SK-N-SH (cell line): ENCODE measurements around the gene SPTB. TPM values are rescaled to one million over a fixed set of nuclear protein-coding genes. Genes with fewer than 3 reads are reported as not detected.

ENCODE experiments used
- CTCF ChIA-PET: fragments of 300-600, 350-600 bp; formaldehyde crosslinking; extraction: SDS; loops from one replicate; lab custom pipeline; 2021; lab: Yijun Ruan, JAX
- POLR2A ChIA-PET: fragments of 350-600 bp; sonication (Branson Sonifier 250); formaldehyde crosslinking; extraction: SDS; loops from one replicate; lab custom pipeline; 2020; ENCODE audit warnings: antibody characterized with exemption, inconsistent platforms; lab: Yijun Ruan, JAX
- DNase-seq: peaks from one replicate; pipeline ENCODE4 v3.0.0; 2012
- H2AFZ ChIP-seq: fragments of 200-600 bp; sonication (generic); 2 replicates; pipeline ENCODE4 v1.8.1; 2016; ENCODE audit warnings: antibody characterized with exemption, mild to moderate bottlenecking, low read depth
- H3F3A ChIP-seq: fragments of 200-600 bp; sonication (generic); replicated peaks from 2 replicates; pipeline ENCODE3; 2016; ENCODE audit warnings: antibody characterized with exemption, mild to moderate bottlenecking; ENCODE audit not compliant: insufficient read depth
- H3K27ac ChIP-seq, 2 experiments: fragments of 200-500 bp in 1 of 2; fragments of 200-600 bp in 1 of 2; sonication (Bioruptor generic) in 1 of 2; sonication (generic), shearing (Covaris generic) in 1 of 2; 2 replicates each; pipeline versions ENCODE4 v1.5.1 to v1.6.1; 2014 to 2016; ENCODE audit warnings: low read depth in 2 of 2, inconsistent platforms in 1 of 2, low read length in 1 of 2, mild to moderate bottlenecking in 1 of 2, mixed read lengths in 1 of 2
- H3K27me3 ChIP-seq: fragments of 200-600 bp; sonication (generic), shearing (Covaris generic); 2 replicates; pipeline ENCODE4 v1.6.1; 2016; ENCODE audit warnings: mixed run types; ENCODE audit not compliant: insufficient read depth
- H3K36me3 ChIP-seq, 2 experiments: fragments of 200-500 bp in 1 of 2; fragments of 200-600 bp in 1 of 2; sonication (Bioruptor generic) in 1 of 2; sonication (generic) in 1 of 2; replicated peaks in 1 of 2; 2 replicates each; pipeline versions ENCODE3 to v1.5.1; 2014 to 2016; ENCODE audit warnings: low read length in 1 of 2, mild to moderate bottlenecking in 1 of 2; ENCODE audit not compliant: insufficient read depth in 2 of 2, control insufficient read depth in 1 of 2
- H3K4me1 ChIP-seq, 2 experiments: fragments of 200-500 bp in 1 of 2; fragments of 200-600 bp in 1 of 2; sonication (Bioruptor generic) in 1 of 2; sonication (generic), shearing (Covaris generic) in 1 of 2; 2 replicates each; pipeline versions ENCODE4 v1.5.1 to v1.6.1; 2014 to 2016; ENCODE audit warnings: low read depth in 1 of 2, low read length in 1 of 2, mixed run types in 1 of 2; ENCODE audit not compliant: insufficient read depth in 2 of 2, control insufficient read depth in 1 of 2
- H3K4me2 ChIP-seq: fragments of 200-600 bp; sonication (generic), shearing (Covaris generic); 2 replicates; pipeline ENCODE4 v1.6.1; 2017; ENCODE audit warnings: mixed run types
- H3K4me3 ChIP-seq, 2 experiments: fragments of 200-500 bp in 1 of 2; fragments of 200-600 bp in 1 of 2; sonication (Bioruptor generic) in 1 of 2; sonication (generic), shearing (Covaris generic) in 1 of 2; 2 replicates each; pipeline versions ENCODE4 v1.5.1 to v1.8.1; 2014 to 2016; ENCODE audit warnings: low read depth in 2 of 2, inconsistent platforms in 1 of 2, low read length in 1 of 2, mild to moderate bottlenecking in 1 of 2, mixed read lengths in 1 of 2, moderate library complexity in 1 of 2
- H3K79me2 ChIP-seq: fragments of 200-600 bp; sonication (generic); 2 replicates; pipeline ENCODE4 v1.8.1; 2017; ENCODE audit warnings: mild to moderate bottlenecking; ENCODE audit not compliant: insufficient read depth
- H3K9ac ChIP-seq: fragments of 200-600 bp; sonication (generic); 2 replicates; pipeline ENCODE4 v1.6.1; 2017; ENCODE audit warnings: mixed run types
- H3K9me2 ChIP-seq: fragments of 200-600 bp; sonication (generic); 2 replicates; pipeline ENCODE4 v1.6.1; 2017; ENCODE audit warnings: mixed run types
- H3K9me3 ChIP-seq: fragments of 200-600 bp; sonication (generic); 2 replicates; pipeline ENCODE4 v1.6.1; 2017; ENCODE audit warnings: mixed run types, mild to moderate bottlenecking, moderate library complexity
- H4K20me1 ChIP-seq: fragments of 200-600 bp; sonication (generic); 2 replicates; pipeline ENCODE4 v1.6.1; 2017; ENCODE audit warnings: mild to moderate bottlenecking, mixed run types; ENCODE audit not compliant: insufficient read depth
- CTCF ChIP-seq: fragments of 200-600 bp; sonication (generic); IDR thresholded peaks from 2 replicates; pipeline ENCODE4 v1.6.1; 2017; ENCODE audit warnings: antibody characterized with exemption, mild to moderate bottlenecking, moderate library complexity
- ELF1 ChIP-seq: IDR thresholded peaks from 2 replicates; pipeline ENCODE4 v1.4.0; 2012
- EP300 ChIP-seq, 2 experiments: IDR thresholded peaks; 2 replicates each; pipeline versions ENCODE4 v1.4.0 to v1.6.1; 2012; ENCODE audit warnings: borderline replicate concordance in 1 of 2, low read depth in 1 of 2, low read length in 1 of 2
- EZH2phosphoT487 ChIP-seq: fragments of 200-600 bp; sonication (generic); IDR thresholded peaks from 2 replicates; pipeline ENCODE4 v1.6.1; 2017; ENCODE audit warnings: low read depth, mixed run types, mild to moderate bottlenecking, antibody characterized with exemption, moderate library complexity, borderline replicate concordance
- FOXJ3 ChIP-seq: sonication (generic); formaldehyde crosslinking; IDR thresholded peaks from 2 replicates; pipeline ENCODE4 v1.5.1; 2020; ENCODE audit warnings: mild to moderate bottlenecking, missing genetic modification reagents
- FOXM1 ChIP-seq: IDR thresholded peaks from 2 replicates; pipeline ENCODE4 v1.4.0; 2012; ENCODE audit warnings: low read depth, mild to moderate bottlenecking
- IRF3 ChIP-seq: fragments of 150-350 bp; IDR thresholded peaks from 2 replicates; pipeline ENCODE4 v1.6.1; 2016; ENCODE audit warnings: mild to moderate bottlenecking, low read depth, low read length
- MXI1 ChIP-seq: IDR thresholded peaks from 2 replicates; pipeline ENCODE4 v1.6.1; 2012; ENCODE audit warnings: mild to moderate bottlenecking, low read depth, low read length, improper control_type of control experiment
- NFIC ChIP-seq: IDR thresholded peaks from 2 replicates; pipeline ENCODE4 v1.4.0; 2012; ENCODE audit warnings: borderline replicate concordance
- NRF1 ChIP-seq: IDR thresholded peaks from 2 replicates; pipeline ENCODE4 v1.6.1; 2012; ENCODE audit warnings: low read depth, mild to moderate bottlenecking, low read length
- POLR2AphosphoS5 ChIP-seq: IDR thresholded peaks from 2 replicates; pipeline ENCODE4 v1.6.1; 2012; ENCODE audit warnings: low read depth, low read length
- REST ChIP-seq: IDR thresholded peaks from 2 replicates; pipeline ENCODE4 v1.6.1; 2012; ENCODE audit warnings: mild to moderate bottlenecking, low read depth, low read length, moderate library complexity
- SIN3A ChIP-seq: IDR thresholded peaks from 2 replicates; pipeline ENCODE4 v1.6.1; 2012; ENCODE audit warnings: low read depth, mild to moderate bottlenecking, low read length, moderate library complexity, borderline replicate concordance
- SMC3 ChIP-seq: IDR thresholded peaks from 2 replicates; pipeline ENCODE4 v1.6.1; 2012; ENCODE audit warnings: low read depth, low read length, improper control_type of control experiment
- TAF1 ChIP-seq: IDR thresholded peaks from 2 replicates; pipeline ENCODE4 v1.6.1; 2012; ENCODE audit warnings: low read depth, mild to moderate bottlenecking, low read length, moderate library complexity, borderline replicate concordance
- TCF12 ChIP-seq: IDR thresholded peaks from 2 replicates; pipeline ENCODE4 v1.4.0; 2012
- WGBS: methylation state at CpG from one replicate; pipeline ENCODE4 v1.1.6; 2017; ENCODE audit warnings: low lambda C conversion rate; 5-methylcytosine and 5-hydroxymethylcytosine counted together
- polyA plus RNA-seq, 3 experiments: library from polyadenylated mRNA; depleted of rRNA; stranded (reverse); fragments of >200 nt; gene quantifications; 2 replicates each; pipeline ENCODE4 v1.2.3, GENCODE V29; 2012

SPTB gene
- polyA plus RNA-seq, 1 of the 3 experiments (the other 2 are of a cell fraction) = 0.15 TPM

- TF ChIP-seq MXI1 = no peak
- no peak for TF ChIP-seq EZH2phosphoT487
- no peak for TF ChIP-seq POLR2AphosphoS5
- no peak for TF ChIP-seq EP300 (IDR thresholded peaks at IDR 0.05; ENCODE audit: borderline replicate concordance in 1 of 2, low read depth in 1 of 2, low read length in 1 of 2)
- TF ChIP-seq, all 33 proteins: peak for 0
- H3K79me2 ChIP-seq = no peaks in the 10 kb centered on the region
- DNase-seq = no peak
- H3K9me3 ChIP-seq = no peaks in the 10 kb centered on the region
- POLR2A ChIA-PET = no interaction called here
- no peak overlapping the region for H2AFZ ChIP-seq
- H4K20me1 ChIP-seq = no peaks in the 10 kb centered on the region
- no peaks in the 10 kb centered on the region for H3K9me2 ChIP-seq
- H3K4me1 ChIP-seq = no peaks in the 10 kb centered on the region
- no peak overlapping the region for H3K4me2 ChIP-seq
- no peaks in the 10 kb centered on the region for H3F3A ChIP-seq
- CTCF ChIA-PET = no interaction called here
- H3K4me3 ChIP-seq = no peak overlapping the region
- H3K9ac ChIP-seq = no peak overlapping the region
- H3K27me3 ChIP-seq = no peaks in the 10 kb centered on the region
- WGBS = 93% methylated on average over 11 of the region's 11 CpGs
- no peak overlapping the region for H3K27ac ChIP-seq
- H3K36me3 ChIP-seq = peaks cover 0 to 16% of the 10 kb centered on the region in 2 experiments
These were observed 146.4 kb downstream of the SPTB start for GRCh38 chr14:64733321-64733720.

GRCh38 chr14:64732536-64733120, 147.1 kb downstream of the SPTB start:
- Histone ChIP-seq H3K9ac (no peak overlapping the region), H2AFZ (no peak overlapping the region), H3K79me2 (no peaks in the 10 kb centered on the region), H3K4me1 (no peaks in the 10 kb centered on the region), H3K4me2 (no peak overlapping the region), H3K9me2 (no peaks in the 10 kb centered on the region), H3K9me3 (no peaks in the 10 kb centered on the region), H3K4me3 (no peak overlapping the region), H3K36me3 (peaks cover 0 to 16% of the 10 kb centered on the region in 2 experiments), H3K27ac (no peak overlapping the region), H3K27me3 (no peaks in the 10 kb centered on the region), H3F3A (no peaks in the 10 kb centered on the region), H4K20me1 (no peaks in the 10 kb centered on the region)
- ChIA-PET CTCF (interaction anchor here (0.6 kb wide), 1 partner anchor 65 kb away, joined by 4 read pairs; no protein-coding TSS in a partner anchor), POLR2A (no interaction called here)
- WGBS = 100% methylated on average over 5 of the region's 14 CpGs
- no peak for TF ChIP-seq FOXM1
- TF ChIP-seq FOXJ3 = no peak
- TF ChIP-seq NFIC = no peak
- no peak for TF ChIP-seq EZH2phosphoT487
- TF ChIP-seq NRF1 = no peak
- no peak for TF ChIP-seq CTCF
- TF ChIP-seq ELF1 = no peak
- TF ChIP-seq SIN3A = no peak
- TF ChIP-seq REST = no peak
- TF ChIP-seq TAF1 = no peak
- TF ChIP-seq SMC3 = no peak
- no peak for TF ChIP-seq IRF3
- TF ChIP-seq TCF12 = no peak
- no peak for DNase-seq
